GM21447 (cell line): ENCODE measurements around the gene LRMDA.

Experiments used
- ATAC-seq: cut with Tn5 transposase; IDR thresholded peaks from one replicate; pipeline ENCODE4 v1.9.1; 2021; ENCODE audit not compliant: unreplicated experiment

LRMDA gene

DNA sequence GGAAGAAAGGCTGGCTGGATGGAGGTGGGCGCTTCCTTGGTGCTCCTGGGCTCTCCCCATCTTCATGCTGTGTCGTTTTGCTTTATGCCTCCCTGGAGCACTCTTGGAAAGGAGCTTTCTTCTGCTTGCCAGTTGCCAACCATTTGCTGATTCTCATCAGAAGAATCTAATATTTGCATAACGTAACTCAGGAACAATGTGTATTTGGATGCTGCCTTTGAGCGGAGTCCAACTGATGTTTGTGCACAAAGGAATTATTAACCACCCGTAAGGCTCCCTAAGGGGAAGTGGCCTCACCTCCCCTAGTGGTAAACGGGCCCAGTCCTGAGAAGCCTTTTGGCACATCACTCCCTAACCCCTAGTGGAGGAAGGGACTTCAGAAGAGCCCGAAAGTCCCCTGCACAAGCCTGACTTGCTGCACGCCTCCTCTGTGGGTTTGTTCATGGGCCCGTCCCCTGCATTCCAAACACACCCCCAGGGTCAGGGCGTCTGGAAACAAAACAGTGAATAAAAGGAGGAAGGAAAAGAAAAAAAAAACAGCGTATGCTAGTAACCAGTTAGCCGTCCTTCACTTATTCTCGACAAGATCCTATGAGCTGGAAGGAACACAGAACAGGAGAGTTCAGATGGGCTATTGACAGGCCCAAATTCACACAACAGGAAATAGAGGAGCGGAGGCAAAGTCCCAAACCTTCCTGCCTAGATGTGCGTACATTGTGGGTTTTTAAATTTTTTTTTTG, 602.2 kb downstream of the LRMDA start:
- no peak for ATAC-seq

DNA sequence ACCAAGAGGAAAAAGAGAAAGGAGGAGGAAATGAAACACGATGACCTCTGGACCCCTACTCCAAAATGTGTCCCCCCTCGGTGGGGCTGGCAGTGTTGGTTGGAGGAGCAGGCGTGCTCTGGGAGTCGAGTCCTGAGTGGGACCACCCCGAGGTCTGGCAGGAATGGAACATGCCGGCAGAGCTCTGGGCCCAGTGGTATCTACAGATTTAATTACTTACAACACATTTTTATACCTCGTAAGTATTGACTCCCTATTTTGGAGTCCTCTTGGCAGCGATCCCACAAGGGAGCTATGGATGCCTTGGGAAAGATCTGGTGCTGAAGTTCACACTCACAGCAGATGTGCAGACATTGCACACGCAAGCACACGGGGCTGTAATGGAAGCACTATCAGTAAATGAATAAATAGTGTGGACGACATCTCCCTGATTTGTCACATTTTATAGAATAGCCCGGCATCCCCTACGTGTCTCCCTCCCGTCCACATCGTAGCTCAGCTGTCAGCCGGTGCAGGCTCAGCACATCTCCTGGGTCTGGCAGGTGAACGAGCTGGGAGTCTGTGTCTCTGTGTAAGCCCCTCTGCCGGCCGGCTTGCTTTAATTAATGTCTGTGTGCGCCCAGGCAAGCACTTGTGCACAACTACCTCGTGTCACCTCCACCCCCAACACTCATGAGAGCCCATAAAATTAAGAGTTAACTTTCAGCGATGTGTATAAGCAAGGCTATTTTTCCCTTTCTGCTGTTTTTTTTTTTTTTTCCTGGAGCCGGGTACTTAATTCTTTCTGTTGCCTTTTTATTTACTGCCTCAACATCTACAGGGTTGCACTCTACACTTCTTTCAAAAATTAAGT, 603.2 kb downstream of the LRMDA start:
- no peak for ATAC-seq

DNA sequence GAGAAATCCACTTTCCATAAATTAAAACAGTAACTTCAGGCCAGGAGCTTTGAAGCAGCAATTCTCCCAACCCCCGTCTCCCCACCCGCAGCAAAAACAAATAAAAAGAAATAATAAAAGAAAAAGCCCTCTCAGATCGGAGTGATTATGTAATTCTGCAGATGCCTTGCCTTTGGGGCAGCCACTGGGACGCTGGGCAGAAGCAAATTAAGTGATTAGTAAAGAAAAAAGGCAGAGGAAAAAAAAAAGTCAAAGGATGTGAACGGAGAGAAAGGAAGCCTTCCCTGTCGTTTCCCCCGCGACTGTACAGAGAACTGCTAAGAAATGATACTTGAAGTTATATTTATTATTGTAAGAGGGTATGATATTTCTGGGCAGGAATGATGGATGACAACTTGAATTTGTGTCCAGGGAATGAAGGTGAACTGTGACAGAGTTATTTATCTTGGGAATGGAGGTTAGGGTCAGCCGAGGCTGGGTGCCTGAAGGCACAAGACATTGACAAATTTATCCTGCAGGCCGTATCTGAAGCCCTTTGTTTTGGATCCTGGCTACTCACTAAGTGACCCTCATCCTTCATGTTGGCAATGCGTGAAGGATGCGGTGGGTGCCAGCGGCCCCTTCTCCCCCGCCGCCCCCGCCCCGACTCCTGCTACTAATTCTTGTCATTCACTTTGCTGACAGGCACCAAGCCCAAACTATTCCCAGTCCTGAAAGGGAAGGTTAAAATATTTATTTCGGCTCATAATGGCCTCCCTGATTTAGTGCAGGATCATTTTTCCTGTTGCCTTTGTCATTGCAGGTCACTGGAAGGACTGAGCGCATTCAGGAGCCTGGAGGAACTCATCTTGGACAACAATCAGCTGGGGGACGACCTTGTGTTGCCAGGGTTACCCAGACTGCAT, 604.0 kb downstream of the LRMDA start:
- no peak for ATAC-seq

DNA sequence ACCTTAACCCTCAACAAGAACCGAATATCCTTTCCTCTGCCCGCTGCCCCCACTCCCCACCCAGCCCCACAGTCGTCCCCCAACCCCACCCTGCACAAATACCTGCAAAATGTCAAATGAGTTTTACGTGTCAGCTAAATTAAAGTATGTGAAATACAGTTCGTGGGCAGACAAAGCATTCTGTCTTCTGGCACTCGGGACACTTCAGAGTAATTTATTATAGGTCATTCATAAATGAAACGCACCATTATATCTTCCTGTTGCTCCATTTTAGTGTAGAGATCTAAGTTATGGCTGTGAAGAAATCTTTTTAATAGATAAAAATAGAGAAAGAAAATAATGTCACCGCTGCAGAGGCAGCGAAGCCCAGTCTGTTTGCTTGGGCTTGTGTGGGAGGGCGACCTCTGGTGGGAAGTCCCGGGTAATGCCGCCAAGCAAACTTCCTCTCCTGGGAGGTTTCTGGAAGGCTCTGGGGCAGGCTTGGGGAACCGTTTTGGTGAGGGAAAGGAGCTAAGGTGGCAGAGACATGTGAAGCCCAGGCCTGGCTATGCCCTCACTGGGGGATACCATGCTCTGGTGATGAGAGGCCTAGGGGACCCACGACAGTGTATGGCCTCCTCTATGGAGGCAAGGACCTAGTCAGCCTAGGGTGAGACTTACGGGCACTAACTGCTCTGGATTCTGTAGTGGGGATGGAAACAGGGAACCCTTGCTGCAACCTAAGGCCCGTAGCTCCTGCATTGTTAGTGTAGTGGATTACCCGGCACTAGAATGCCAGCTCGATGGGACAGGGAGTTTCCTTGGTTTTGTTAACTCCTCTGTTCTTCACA, 604.9 kb downstream of the LRMDA start:
- no peak for ATAC-seq

DNA sequence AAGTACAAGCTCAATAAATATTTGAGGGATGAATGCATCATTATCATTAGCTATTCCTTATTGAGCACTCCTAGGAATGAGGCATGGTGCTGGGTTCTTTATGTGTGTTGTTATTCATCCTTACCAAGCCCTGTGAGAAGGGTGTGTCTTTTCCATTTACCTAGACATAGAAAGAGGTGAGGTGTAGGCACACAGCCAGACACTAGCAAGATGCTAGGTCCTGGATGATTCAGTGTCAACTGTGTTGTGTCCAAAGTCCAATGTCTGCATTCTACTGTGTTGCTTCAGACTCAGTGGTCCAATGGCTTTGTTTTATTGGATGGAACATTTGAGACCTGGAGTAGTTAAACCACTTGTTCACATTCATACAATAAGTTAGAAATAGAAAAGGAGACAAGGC, 605.5 kb downstream of the LRMDA start:
- ATAC-seq: no peak

DNA sequence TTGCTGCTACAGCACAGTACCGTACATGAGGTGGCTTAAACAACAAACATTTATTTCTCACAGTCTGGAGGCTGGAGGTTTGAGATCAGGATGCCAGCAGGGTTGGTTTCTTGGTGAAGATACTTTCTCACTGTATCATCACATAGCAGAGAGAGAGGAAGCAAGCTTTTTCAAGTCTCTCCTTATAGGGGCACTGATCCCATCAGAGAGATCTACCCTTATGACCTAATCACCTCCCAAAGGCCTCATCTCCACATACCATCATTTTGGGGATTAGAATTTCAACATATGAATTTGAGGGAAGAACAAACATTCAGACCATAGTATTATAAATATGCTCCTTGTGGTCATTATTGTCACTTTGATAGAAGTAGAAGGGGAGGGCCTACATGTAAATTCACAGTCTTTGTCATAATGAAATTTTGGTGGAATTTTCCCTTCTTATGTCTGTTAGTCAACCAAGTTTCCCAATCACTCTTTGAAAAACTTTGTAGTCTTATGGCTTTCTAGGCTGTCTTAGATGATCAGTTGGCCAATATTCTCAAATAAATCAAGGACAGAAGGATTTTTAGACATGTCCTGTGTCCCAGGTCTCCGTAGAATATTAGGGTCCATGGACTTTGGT, 606.2 kb downstream of the LRMDA start:
- ATAC-seq: no peak

DNA sequence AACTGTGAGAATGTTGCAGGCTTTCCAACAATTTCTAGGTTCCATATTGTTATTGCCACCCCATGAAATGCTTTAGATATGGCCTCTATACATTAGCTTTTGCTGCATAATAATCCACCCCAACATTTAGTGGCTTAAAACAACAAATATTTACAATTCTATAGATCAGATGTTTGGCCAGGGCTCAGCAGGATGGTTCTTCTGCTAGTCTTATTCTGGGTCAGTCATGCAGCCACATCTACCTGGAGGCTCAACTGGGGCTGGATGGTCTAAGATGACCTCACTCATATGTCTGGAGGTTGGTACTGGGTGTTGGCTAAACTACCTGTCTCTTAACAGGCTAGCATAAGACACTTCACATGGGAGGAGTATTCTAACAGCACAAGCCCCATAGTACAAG, 607.3 kb downstream of the LRMDA start:
- ATAC-seq: no peak

DNA sequence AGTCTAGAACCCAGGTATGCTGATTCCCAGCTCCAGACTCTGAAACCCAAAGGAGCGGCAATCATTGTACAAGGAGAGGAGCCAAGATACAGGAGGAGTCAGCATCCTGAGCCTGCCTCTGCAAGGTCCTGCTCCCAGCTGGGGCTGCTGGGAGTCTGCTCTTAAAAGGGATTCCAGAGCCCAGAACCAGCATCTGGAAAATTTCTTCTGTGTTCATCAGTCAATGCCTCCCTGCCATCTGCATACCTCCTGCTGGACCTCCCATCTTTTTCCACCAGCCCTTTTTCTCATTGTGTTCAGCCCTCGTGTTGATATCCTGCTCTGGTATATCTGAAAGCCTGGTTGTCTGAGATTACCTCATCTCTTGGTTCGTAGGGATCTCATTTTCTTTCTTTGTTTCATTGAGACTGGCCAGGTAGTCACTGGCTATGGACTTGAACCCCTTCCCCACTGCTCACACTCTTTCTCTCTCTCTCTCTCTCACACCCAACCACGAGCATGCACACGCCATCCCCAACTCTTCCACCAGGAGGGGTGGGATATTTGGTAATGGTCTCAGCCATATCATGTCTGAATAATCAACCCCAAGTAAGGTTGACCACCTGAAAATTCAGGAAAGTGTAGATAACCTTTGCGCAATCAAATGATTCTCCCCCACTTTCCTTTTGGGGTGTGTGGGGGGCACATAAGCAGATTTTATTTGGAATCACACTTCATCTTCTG, 608.8 kb downstream of the LRMDA start:
- no peak for ATAC-seq

DNA sequence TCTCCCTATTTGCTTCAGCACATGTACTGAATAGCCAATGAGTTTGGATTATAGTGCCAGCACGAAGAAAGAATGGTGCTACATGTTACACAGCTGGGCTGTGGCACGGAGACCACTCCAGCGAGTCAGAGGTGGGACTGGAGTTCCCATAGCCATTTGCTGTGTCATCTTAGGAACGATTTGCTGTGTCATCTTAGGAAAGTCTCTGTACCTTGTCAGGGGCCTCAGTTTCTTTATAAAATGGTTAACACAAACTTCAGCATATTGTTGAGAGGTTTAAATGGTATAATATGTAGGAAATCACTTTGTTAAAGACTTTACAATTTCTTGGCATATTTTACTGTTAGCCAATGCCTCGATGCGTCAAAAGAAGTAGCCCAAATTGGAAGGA, 609.4 kb downstream of the LRMDA start:
- ATAC-seq: no peak

DNA sequence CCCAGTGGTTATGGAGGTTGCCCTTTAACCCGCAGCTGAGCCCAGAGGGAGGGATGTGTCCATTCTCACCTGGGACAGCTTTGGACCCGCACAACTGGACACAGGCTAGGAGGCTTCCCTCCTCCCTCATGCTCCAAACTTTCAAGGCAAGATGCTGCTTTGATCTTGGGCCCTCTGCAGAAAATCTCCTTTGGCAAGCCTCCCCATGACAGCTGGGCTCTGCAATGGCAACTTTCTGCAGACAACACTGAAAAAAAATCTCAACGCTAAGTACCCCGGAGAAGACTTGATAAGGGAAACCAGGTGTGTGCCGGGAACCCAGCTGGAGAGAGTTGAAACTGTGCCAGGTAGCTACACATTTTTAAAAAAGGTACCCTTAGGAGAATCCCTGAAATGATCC, 610.1 kb downstream of the LRMDA start:
- ATAC-seq: no peak

DNA sequence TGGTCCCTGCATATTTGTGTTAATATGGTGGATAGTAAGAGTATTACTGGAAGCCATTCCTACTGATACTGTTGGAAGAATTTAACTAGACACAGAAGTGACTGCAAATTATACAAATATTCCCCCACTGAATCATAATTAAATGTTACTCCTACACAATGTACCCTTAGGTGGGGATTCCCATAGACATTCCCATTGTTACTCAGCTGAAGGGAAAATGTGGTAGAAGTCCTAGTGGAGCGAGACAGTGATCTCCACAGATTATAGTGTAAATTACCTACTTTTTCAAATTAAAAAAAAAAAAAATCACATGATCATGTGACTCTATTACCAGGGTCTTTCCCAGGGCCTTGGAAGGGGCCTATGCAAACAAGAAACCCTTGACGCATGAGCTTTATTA, 611.8 kb downstream of the LRMDA start:
- no peak for ATAC-seq

DNA sequence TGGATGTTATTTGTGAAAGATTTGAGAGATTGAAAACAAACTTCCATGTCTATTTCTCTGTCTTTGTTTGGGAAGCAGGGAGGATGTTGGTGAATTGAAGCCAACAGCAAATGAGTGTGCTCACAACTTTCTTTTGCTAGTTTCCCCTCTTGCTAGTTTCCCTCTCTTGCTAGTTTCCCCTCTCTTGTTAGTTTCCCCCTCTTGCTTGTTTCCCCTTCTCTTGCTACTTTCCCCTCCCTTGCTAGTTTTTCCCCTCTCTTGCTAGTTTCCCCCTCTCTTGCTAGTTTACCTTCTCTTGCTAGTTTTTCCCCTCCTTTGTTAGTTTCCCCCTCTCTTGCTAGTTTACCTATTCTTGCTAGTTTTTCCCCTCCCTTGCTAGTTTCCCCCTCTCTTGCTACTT, 613.3 kb downstream of the LRMDA start:
- ATAC-seq: no peak

DNA sequence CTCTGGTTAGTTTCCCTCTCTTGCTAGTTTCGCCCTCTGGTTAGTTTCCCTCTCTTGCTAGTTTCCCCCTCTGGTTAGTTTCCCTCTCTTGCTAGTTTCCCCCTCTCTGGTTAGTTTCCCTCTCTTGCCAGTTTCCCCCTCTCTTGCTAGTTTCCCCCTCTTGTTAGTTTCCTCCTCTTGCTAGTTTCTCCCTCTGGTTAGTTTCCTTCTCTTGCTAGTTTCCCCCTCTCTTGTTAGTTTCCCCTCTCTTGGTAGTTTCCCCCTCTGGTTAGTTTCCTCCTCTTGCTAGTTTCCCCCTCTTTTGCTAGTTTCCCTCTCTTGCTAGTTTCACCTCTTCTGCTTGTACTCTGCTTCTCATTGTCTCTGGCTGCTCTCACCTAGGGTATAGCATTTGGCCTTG, 613.8 kb downstream of the LRMDA start:
- no peak for ATAC-seq

DNA sequence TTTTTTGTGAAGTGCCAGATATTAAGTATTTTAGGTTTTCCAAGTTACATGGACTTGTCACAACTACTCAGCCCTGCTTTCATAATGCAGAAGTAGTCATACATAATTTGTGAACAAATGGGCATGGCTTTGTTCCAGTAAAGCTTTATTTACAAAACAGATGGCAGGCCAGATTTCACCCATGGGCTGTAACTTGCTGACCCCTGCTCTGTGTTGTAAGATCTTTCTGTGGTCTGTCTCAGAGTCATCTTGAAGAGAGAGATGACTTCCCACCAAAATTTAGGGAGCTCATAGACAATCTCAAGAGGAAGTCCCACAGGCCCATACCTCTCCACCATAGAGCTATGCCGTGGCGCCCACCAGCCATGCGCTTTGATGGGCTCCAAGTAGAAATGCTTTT, 616.1 kb downstream of the LRMDA start:
- no peak for ATAC-seq

DNA sequence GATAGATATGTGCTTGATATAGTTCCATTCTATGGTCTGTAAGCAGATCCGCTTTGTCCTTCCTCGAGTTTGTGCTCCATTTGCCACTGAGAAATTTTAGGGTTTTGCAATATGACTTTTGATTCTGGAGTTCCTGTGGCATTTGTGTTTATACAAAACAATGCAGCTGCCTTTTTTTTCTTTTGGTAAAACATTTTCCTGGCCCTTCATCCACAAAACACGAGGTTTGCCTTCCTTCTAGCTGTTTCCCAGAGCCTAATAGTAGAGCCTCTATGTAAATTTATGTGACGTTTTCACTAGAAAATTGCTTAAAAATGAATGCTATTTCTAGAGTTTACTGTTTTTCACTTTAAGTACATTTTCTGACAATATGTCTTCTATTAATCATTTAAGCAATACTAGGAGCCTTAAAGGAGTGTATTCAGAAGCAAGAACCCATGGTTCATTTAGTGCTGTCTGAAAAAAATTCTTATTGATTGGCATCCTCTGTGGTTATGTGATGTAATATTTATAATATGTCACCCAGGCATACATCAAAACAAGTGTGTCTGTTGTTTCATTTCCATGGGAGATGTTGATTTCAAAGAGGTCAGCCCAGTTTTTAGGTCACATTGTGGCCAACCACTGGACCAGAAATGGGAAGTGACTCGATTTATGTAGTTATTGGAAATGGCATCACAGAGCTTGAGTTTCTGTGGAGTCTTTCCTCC, 618.3 kb downstream of the LRMDA start:
- ATAC-seq: no peak

DNA sequence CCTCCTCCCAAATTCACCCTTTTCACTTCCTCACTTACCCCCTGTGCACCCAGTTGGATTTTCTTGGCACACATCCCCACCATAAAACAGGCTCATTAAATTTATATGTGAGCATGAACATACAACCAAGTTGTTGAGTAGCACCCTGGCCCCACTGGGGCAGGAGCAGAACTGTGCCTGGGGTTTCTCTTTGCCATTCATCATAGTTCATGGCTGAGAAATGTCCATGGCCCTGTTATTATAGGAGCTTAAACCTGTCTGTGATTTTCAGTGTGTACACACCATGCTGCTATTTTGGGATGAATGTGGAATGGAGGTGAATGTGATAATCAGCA, 618.8 kb downstream of the LRMDA start:
- no peak for ATAC-seq

DNA sequence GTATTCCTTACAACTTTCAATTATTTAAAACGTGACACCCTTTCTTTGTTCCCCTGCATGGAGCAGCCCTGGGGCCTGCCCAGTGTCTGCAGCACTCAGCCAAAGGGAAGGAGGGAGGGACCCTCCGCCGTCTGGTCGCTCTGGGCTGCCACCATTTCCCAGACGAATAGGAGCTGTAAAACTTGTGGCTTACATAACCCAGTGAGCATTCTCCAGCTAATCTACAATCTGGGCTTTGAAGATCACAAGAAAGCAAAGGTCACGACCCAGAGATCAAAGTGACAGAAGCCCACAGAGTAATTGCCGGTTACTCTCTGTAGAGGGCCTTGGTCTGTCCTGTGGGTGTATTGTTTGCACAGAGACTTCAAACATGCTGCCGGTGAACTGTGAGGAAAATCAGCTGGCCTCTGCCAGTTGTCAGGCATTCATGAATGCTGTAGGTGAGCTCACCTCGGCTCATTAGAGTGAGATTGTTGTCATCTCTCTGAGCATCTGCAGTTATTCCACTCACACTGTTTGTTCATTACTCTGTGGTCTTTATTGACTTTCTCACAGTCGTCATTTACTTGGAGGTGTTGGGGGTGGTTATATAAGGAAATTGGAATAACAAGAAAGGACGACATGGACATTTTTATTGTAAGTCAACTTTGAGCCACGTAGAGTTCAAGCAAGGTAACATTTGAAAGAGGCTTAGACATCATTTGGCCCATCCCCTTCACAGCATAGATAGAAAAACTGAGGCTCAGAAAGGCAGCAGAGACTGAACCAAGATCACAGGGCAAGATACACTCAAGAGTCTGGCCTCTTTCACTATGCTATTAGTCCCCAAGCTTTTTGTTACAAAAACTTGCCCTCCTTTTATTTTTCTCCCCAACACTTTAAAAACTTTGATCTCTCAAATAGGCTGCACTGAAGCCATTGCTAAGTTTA, 619.8 kb downstream of the LRMDA start:
- no peak for ATAC-seq
